Measurements from ENCODE around the gene ATG4A.

The ATG4A gene

DNA sequence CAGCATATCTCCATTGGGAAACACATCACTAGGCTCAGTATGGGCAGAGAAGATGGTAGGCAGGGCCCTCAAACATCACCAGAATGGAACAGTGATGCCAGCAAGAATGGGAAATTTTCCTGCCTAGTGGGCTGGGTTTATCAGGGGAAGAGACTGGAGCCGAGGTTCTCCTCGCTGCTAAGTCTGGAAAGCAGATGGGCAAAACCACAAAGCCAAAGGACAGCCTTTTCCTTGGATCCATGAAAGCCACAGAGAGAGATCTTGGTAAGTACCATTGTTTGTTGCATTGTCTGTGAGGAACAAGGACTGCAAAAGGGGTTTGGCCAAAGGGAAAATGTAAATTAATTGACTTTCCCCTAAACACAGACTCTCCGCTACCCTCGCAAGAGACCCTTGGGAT lies 80.1 kb downstream of the ATG4A start:
- no peak for DNase-seq

- DNase-seq, result no peak
Observed at GRCh38 chrX:108173874-108174273, 82.3 kb downstream of the ATG4A start.

DNA sequence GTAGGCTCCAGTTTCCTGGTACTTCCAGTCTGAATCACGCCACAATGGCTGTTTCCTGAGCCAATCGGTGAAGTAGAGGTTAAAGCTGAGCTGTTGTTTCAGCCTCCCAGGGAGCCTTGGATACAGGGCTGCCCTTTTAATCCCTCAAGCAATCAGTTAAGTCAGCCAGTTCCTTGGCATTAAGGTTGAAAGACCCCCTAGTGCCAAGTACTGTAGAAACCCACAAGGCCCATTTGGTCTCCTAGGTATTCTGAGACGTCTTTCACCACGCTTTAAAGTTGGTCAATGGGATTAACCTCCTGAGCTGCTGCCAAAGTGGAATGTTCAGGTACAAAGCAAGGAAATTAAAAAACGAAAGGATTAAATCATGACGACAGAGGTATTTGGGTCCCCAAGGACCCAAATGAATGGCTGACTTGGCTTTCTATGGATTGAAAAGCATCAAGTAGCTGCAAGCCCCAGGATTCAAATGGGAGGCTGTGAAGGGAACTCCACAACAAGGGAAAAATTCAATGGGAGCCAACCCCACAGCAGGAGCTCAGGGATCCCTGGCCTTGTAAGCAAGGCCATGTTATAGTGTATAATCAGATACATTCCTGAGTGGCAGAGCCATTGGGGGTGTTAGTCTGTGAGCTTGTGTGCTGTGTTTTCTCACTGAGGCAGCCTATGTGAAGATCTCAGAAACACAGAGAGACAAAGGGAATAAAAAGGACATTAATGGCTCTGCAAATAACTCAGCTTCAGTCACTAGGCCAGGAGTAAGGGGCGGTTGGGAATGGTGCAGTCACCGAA lies 86.0 kb downstream of the ATG4A start:
- peak; percentile 8 for DNase-seq

DNA sequence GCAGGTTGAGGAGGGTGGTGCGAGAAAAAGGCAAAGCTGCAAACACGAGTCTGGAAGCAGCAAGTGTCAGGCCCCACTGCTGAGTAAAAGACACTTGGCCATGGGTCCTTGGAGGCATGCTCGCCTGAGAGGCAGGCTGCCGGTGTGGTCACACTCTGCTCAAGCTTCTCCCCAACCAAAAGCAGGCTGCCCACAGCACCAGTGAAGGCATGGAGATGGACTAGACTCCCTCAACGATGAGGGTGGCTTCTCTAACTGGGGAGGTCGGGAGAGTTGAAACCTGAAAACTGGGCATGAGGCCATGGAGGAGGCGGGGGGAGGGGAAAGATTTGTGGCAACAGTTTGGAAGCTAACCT lies 86.5 kb downstream of the ATG4A start:
- no peak for DNase-seq

- DNase-seq, result no peak
Observed at GRCh38 chrX:108186811-108187210, 95.2 kb downstream of the ATG4A start.

GRCh38 chrX:108198420-108198819 lies 106.8 kb downstream of the ATG4A start:
- DNase-seq, result no peak

DNA sequence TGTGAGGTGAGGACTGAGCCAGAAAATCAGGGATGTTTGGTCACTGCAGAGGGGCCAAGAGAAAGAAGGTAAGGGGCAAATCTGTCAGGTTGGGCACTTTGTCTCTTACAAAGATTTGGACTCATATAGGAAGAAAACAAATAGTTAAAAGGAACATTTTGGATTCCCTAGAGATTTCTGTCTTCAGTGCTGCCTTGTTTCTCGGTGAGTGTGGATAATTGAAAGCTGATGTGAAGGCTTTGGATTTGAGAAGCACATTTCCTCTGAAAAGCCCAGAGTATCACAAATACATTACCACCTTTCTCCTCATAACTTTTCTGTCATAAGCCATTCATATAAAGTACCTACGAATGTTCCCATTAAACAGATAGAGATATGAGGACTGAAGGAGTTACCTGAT lies 107.5 kb downstream of the ATG4A start:
- no peak for DNase-seq

- DNase-seq, result peak; percentile 65
Observed at GRCh38 chrX:108199691-108200090, 108.1 kb downstream of the ATG4A start.

GRCh38 chrX:108203540-108203939 lies 112.0 kb downstream of the ATG4A start:
- no peak for DNase-seq

Data from NCI-H69 (cell line).